ENCODE data around the gene CDC20.
"Not testable (repeated sequence)": the region's sequence is repeated elsewhere in the genome, so short reads cannot be mapped to it uniquely, and the experiment has no call there.

Gene CDC20

DNA sequence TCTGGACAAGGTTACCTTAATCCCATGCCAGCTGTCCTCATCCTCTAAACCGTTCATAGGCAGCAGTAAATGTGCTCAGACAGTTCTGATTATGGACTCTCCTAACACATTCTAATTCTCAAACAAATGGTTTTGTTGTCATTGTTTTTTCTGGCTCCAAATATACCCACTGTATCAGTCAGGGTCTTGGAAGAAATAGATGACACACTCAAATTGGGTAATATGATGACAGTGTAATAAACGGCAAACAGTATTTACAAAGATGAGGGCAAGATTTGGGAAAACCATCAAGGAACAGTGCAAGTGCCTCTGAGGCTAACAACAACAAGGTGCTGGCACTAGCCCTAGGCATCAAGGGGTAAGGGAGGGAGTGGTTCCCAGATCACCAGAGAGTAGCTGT, 4.3 kb upstream of the CDC20 start:
- DNase-seq (ENCODE audit: insufficient read length, low spot score), result no peak
- FAIRE-seq, result no peak

DNA sequence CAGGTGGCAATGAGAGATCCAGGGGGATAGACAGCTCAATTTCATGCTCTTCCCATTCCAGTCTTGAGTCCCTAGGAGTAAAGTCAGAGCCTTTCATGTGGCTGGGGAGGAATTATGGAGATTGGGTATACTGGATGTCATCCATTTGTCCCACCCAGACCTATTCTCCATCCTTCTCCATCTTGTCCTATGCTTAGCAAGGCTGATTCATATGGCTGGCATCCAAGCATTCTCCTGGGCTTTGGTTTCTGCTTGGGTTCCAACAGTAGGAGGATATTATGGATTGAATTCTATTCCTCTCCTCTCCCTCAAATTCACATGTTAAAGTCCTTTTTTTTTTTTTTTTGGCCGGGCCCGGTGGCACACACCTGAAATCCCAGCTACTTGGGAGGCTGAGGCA, 3.8 kb upstream of the CDC20 start:
- no peak for DNase-seq (ENCODE audit: insufficient read length, low spot score)
- FAIRE-seq, result no peak

DNA sequence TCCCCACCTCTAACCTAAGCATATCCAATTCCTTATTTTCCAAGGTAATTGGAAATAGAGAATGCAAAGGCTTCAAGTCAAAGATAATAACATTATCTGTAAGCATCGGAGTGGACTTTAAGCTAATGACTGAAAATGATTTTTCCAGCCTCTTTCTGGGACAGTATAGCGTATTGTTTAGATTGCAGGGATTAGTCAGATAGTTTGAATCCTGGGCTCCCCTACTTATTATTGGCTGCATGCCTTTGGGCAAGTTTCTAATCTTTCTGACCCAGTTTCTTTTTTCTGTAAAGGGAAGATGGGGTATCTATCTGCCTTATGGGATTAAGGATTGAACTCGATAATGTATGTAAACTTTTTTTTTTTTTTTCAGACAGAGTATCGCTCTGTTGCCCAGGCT, 1.5 kb upstream of the CDC20 start:
- FAIRE-seq, result no peak
- DNase-seq (ENCODE audit: insufficient read length, low spot score), result no peak

DNA sequence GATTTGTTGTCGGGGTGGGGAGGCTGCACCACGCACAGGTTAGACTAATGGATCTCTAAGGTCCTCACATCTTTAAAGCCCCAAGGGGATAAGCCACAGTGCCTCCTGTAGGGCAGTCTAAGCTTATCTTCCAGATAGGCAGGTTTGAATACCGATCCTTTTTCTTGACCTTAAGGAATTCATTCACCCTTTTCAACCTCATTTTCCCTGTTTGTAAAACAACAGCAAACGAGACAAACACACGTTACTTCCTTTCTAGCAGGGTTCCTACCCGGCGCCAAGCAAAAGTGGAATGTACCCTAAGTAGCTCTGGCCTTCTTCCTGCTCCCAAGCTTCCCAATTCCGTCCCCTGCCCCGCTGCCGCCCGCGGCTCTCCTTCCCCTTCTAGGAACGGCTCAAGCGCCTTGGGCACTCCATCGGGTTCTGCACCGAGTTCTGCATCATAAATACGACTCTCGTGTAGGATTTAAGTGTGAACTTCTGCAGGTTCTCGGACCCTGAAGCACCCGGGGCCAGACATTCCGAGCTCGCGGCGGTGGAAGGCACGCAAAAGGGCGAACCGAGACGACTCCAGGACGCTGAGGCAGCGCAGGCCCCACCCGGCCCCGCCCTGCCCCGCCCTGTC, 548 bp upstream of the CDC20 start:
- DNase-seq (ENCODE audit: insufficient read length, low spot score), result no peak
- FAIRE-seq, result no peak

DNA sequence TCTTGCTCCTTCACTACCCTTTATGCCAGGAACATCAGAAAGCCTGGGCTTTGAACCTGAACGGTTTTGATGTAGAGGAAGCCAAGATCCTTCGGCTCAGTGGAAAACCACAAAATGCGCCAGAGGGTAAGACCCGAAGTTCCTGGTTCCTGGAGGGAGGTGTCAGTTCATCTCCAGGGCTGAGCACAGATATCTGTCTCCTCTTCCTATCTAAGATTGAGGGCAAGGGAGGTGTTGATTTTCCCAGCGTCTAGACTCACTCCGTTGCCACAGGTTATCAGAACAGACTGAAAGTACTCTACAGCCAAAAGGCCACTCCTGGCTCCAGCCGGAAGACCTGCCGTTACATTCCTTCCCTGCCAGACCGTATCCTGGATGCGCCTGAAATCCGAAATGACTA, 915 bp downstream of the CDC20 start:
- FAIRE-seq (no peak), DNase-seq (ENCODE audit: insufficient read length, low spot score) (no peak)

DNA sequence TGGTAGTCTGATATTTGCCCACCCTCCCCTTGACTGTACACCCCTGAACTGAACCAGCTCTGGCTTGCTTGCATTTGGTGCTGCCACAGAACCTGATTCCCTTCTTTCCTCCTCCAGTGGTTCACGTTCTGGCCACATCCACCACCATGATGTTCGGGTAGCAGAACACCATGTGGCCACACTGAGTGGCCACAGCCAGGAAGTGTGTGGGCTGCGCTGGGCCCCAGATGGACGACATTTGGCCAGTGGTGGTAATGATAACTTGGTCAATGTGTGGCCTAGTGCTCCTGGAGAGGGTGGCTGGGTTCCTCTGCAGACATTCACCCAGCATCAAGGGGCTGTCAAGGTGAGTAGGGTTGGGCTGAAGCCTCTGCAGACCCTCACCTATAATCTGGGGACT, 1.8 kb downstream of the CDC20 start:
- DNase-seq (ENCODE audit: insufficient read length, low spot score) (no peak), FAIRE-seq (no peak)

DNA sequence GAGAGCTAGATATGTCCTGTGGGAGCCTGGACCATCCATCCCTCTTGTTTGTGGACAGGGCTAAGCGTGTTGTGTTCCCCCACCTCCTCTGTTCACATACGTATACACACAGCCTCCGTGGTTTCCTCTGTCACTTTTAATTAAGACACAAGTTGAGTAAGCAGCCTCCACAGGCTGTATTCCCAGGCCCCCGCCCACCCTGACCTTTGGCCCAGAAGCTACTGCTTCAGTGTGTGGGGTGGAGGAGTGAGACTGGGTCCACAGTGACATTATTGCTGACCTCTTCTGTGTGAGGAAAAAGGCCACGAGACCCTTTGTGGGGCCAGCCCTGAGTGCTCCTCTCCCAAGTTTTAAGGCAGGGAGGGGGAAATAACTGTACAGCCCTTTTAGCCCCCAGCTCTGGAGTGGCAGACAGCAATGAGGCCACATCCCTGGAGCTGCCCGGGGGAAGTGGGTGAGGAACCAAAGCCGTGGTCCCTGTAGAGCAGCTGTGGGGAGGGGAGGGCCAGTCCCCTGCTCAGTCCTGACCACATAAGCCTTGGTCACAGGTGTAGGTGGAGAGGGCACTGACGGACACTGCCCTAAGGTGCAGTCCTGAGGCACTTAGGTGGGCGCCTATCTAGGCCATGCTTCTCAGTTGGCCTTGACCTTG, 4.6 kb downstream of the CDC20 start:
- DNase-seq (ENCODE audit: insufficient read length, low spot score), result no peak
- no peak for FAIRE-seq

DNA sequence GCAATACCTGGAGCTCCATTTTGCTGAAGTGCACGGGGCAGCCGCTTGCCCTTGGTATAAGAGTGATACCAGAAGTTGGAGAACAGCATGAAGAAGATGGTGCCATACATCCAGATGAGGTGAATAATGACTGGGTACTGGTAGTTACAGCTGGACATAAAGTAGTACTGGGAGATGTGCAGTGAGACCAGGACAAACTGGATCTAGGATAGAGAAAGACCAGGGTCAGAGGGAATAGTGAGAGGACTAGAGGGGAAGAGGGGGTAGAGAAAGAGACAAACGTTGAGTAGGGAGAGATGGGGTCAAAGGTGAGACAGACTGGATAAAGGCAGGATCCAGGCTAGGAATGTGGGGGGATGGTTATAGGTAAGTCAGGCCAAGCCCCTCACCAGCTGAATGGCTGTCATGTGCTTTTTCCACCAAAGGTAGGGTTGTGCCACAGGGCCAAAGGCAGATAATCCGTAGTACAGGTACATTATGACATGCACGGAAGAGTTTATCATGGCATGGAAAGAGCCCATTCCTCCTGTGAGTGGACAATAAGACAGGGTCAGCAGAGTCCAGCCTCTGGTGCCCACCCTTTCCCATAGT, 5.2 kb downstream of the CDC20 start:
- no peak for FAIRE-seq
- DNase-seq (ENCODE audit: insufficient read length, low spot score), result no peak

DNA sequence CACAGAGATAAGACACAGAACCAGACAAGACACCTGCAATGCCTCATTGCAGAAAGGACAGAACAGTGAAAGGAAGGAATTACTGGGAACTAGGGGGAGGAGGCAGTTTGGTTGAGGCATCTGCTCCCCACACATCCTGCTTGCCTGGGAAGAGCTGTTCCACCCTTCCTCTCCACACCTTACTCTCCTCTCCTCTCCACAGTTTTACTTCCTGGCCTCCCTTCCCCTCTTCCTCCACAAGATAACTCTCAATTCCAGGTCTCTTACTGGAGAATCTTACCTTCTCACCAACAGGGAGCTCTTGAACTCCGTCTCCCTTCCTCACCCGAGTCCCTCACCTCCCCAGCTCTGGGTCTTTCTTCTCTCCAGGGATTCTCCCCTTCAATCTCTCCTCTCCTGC, 6.9 kb downstream of the CDC20 start:
- no peak for FAIRE-seq

DNA sequence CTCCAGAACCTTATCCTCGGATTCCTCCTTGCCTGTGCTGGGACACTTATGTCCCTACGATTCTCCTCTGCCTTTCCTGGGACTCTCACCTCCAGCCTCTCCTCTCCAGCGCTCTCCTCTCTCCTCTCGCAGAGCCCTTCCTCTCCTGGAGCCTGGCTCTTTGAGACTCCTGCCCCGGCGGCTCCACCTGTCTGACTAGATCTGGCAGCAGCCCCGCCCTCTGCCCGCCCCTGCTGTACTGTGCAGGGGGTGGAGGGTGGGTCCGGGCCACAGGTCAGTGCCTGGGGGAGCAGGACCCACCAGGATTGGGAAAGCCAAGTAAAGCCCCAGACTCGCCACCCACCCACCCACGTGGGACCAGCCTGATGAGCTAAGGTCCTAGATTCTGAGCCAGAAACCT, 7.4 kb downstream of the CDC20 start:
- FAIRE-seq (no peak), DNase-seq (ENCODE audit: insufficient read length, low spot score) (no peak)

More for the DNA sequence above, 6.9 kb downstream of the CDC20 start:
- no peak for DNase-seq (ENCODE audit: insufficient read length, low spot score)

DNA sequence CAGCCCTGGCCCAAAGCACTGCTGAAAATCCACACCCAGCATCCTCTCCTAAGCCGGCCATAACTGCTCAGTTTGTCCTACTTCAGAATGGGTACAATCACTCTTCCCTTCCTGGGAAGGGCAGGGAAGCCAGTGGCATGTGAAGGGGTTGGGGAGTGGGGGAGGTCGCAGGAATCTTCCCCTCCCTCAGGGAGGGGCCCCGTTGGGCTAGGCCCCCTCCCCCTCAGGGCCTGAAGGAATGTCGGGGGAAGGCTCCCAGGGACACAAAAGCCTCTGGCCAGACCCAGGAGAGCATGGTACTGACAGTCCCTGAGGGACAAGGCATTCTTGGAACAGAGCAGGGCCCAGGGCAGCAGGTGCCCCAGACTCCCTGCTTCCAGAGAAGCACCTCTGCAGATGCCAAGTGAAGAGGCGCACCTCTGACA, 7.8 kb downstream of the CDC20 start:
- no peak for FAIRE-seq
- no peak for DNase-seq (ENCODE audit: insufficient read length, low spot score)

DNA sequence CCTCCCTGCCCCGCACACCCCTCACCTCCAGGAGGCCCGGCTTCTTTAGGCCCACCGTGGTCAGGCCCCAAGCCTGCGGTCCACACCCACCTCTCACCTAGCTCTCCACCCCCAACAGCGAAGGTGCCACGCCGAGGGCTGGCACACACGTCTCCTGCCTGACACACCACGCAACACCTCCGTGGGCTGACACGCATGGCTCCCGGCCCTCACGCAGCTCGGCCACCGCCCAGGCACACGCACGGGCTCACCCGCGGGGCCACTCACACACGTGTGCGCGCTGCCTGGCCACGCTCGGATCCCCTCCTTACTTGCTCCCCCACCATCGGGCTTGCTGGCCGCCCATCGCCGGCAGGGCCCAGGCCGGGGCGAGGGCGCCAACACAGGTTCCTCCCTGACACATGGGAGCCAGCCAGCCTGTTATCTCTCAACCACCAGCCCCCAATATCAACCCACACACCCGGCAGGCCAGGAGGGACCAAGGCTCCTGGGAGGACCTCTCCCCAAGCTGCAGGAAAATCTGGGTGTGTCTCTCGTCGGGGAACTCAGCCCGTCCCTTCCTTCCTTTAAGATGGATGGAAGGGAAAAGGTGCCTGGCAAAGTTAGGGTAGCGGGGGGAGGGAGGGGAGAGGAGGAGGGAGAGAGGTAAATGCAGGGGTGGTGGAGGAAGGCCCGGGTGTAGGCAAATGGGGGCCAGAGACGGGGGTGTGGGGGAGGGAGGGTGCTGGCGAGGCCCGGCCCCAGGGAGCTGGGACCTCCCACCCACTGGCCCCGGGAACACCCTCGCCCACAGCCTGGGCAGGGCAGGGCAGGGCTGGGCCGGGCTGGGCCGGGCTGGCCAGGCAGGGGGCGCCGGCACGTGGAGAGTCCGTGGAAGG, 8.5 kb downstream of the CDC20 start:
- no peak for DNase-seq (ENCODE audit: insufficient read length, low spot score)
- FAIRE-seq, result no peak

DNA sequence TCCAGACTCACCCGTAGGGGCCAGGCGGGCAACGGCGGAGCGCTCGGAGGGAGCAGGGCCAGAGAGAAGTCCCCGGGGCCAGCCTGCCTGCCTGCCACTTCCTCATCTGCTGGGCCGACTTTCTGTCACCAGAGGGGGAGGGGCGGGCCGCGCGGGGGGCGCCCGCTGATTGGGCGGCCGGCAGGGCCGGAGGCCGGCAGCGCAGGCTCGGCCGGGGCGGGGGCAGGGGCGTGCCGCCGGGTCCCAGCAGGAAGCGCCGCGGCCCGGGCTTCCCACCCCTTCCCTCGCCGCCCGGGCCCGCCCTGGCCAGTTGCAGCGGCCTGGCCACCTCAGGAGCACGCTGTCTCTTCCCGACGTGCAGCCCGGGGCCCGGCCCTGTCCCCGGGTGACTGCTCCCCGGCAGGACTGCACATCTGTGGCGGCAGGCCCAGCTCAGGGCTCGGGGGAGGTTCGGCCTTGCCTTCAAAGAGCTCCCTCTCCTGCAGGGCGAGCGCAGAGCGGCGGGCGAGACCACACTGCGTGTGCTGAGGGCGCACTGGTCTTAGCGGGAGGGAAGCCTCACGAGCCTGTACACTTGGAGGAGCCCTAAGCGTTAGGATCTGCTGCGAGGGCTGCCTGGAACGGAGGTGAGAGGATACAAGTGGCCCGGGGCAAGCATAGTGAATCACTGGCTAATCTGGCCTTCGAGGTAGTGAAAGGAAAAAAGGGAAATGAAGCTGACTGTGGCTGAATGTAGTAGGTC, 9.3 kb downstream of the CDC20 start, which contains the start of gene ELOVL1:
TSS of gene ELOVL1 (minus strand) at position 108 of the 742 bp plus-strand sequence. CDS start 2,402 bp downstream, outside the sequence.
- DNase-seq (ENCODE audit: insufficient read length, low spot score) (peak; percentile 95), FAIRE-seq (peak; percentile 83)

DNA sequence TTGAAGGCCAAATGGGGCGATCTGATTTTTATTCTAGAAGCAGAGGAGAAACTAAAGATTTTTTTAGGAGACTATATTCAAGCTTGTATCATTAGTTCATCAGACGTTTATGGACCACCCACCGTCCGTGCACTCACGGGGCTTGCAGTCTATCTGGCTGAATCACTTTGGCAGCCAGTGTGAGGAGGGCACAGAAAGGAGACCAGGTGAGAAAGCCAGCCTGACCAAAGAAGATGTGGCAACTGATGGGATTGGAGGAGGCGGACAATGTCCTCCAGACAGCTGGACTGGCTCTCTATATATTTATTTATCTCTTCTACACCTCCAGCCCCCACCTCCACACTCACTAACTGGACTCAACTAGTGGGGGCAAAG, 9.9 kb downstream of the CDC20 start:
- DNase-seq (ENCODE audit: insufficient read length, low spot score) (no peak), FAIRE-seq (no peak)

DNA sequence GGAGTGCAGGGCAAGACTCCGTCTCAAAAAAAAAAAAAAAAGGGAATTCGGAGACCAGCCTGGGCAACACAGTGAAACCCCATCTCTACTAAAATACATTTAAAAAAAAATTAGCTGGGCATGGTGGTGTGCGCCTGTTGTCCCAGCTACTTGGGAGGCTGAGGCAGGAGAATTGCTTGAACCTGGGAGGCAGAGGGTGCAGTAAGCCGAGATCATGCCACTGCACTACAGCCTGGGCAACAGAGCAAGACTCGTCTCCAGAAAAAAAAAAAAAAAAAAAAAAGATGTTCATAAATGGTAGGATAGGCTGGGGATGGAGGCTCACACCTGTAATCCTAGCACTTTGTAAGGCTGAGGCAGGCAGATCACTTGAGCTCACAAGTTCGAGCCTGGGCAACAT, 11.0 kb downstream of the CDC20 start:
- DNase-seq (ENCODE audit: insufficient read length, low spot score); FAIRE-seq: not testable (repeated sequence)

DNA sequence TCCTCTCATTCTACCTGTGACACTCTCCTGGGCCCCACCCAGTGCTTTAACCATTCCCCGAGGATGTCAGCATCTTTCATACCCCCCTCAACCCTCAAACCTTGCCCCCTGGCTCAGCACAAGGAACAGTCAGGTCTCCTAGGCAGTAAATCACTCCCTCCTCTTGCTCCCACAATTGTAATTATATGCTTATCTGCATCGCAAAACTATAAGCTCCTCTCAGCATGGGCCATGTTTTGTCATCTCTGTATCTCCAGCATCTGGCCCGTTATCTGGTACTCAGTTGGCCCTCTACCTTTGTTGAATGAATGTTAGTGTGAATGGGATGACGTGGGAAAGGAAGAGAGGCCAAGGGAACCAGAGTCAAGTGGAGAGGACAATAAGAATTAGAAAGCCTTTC, 11.8 kb downstream of the CDC20 start:
- FAIRE-seq, result no peak
- DNase-seq (ENCODE audit: insufficient read length, low spot score), result no peak

DNA sequence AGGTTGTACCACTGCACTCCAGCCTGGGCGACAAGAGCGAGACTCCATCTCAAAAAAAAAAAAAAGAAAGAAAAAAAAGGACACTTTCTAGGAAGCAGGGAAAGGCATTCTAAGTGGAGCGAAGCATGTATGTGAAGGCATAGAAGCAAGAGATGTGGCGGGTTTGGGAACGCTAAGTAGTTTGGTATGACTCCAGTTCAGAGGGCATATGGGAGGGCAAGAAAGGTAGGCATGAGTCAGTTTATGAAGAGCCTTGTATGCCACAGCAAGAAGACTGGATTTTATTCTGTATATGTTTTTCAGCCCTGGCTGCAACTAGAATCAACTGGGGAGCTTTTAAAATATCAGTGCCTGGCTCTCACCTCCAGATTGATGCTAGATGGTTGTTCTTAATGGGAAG, 13.4 kb downstream of the CDC20 start:
- FAIRE-seq, result no peak

DNA sequence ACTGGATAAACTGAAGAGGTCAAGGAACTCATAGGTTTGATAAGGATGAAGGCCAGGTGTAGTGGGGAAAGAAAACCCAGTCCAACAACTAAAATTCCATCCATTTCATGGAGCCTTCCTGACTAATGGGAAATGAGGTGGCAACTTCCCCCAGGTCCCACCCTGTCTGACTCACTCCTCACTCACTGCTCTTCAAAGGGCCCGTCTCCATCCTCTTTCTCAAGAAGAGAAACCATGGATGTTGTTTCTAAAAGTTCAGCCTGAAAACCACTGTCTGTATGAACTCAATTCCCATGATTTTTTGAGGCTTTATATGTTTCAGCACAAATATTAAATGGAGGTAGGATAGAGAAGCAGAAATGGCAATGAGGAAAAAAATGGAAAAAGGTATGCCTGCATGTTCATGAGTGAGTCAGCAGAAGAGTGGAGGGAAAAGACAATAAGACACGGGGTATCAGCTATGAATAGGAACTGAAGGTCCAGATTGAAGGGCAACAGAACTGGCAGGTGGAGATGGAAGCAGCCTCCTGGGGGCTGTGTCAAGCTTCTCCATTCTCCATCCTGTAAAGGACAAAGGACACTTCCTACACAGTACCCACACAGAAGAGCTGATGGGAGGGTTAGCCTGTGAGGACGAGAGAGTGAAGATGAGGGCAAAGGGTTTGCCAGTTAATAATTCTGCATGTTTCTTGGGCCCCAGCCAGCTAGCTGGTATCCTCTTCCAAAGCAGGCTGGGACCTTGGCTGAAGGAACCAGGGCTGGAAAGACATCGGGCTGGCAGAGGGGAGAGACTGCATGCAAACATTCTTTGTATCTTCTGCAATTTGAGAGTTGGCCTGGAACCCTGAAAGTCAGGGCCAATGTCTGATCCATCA, 14.5 kb downstream of the CDC20 start:
- FAIRE-seq (no peak), DNase-seq (ENCODE audit: insufficient read length, low spot score) (no peak)

More for the DNA sequence above, 13.4 kb downstream of the CDC20 start:
- DNase-seq (ENCODE audit: insufficient read length, low spot score), result no peak

DNA sequence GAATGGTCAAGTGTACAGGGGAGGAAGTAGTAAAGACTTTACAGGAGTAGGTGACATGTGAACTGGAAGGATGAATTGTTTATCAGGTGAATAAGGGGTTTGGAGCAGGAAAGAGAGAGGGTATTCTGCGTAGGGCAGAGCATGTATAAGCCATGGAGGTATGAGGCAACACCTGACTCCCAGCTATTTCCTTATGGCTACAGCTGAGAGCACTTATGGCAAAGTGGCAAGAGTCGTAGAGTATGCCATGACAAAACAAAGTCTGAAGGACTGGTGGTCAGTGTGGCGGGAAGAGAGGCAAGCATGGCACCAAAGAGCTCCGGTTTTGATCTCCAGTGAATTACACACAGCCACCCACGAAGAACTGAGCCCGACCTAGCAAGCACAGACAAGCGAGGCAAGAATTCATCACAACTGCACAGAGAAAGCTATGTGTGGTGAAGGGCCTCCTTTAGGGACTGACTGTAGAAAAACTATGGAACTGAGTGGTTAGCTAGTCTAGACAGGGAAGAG, 18.0 kb downstream of the CDC20 start:
- DNase-seq (ENCODE audit: insufficient read length, low spot score) (no peak), FAIRE-seq (no peak)
